SU-DHL-6 (cell line): ENCODE measurements around the gene PVALEF.

Experiments
- H2AFZ ChIP-seq: fragments of 200-600 bp; sonication (generic); 2 replicates; pipeline ENCODE4 v1.6.1; 2014; ENCODE audit warnings: low read depth, mild to moderate bottlenecking, moderate library complexity, mixed read lengths, antibody characterized with exemption, low read length; ENCODE audit not compliant: severe bottlenecking
- H3F3A ChIP-seq: fragments of 200-600 bp; shearing (Covaris generic); 2 replicates; pipeline ENCODE4 v1.6.0; 2016; ENCODE audit warnings: antibody characterized with exemption, mild to moderate bottlenecking; ENCODE audit not compliant: insufficient read depth
- H3K27ac ChIP-seq: fragments of 200-600 bp; sonication (generic); 2 replicates; pipeline ENCODE4 v1.5.1; 2016; ENCODE audit warnings: low read depth, mild to moderate bottlenecking, low read length, moderate library complexity, mixed read lengths
- H3K27me3 ChIP-seq: fragments of 200-600 bp; sonication (generic), shearing (Covaris generic); 2 replicates; pipeline ENCODE4 v1.6.0; 2014; ENCODE audit warnings: mild to moderate bottlenecking, low read length
- H3K36me3 ChIP-seq: fragments of 200-600 bp; sonication (generic); 2 replicates; pipeline ENCODE4 v1.6.1; 2014; ENCODE audit warnings: mild to moderate bottlenecking, low read length, mixed read lengths
- H3K4me2 ChIP-seq: fragments of 300-600, 200-600 bp; shearing (Covaris generic), sonication (generic); 2 replicates; pipeline ENCODE4 v1.6.0; 2014; ENCODE audit warnings: low read length, low read depth, mild to moderate bottlenecking; ENCODE audit not compliant: poor library complexity, severe bottlenecking
- H3K4me3 ChIP-seq: fragments of 200-600 bp; sonication (generic); 2 replicates; pipeline ENCODE4 v1.5.1; 2014; ENCODE audit warnings: antibody characterized with exemption, low read length, mild to moderate bottlenecking, mixed read lengths; ENCODE audit not compliant: insufficient read depth, poor library complexity, severe bottlenecking
- H3K79me2 ChIP-seq: fragments of 200-600 bp; sonication (generic); 2 replicates; pipeline ENCODE4 v1.6.1; 2014; ENCODE audit warnings: mild to moderate bottlenecking, low read length, moderate library complexity; ENCODE audit not compliant: insufficient read depth
- H3K9ac ChIP-seq: fragments of 200-600 bp; sonication (generic); 2 replicates; pipeline ENCODE4 v1.7.0; 2014; ENCODE audit warnings: mild to moderate bottlenecking, low read length
- H3K9me2 ChIP-seq: fragments of 200-600 bp; sonication (generic); replicated peaks from 2 replicates; pipeline ENCODE4 v1.6.1; 2014; ENCODE audit warnings: low read length; ENCODE audit not compliant: insufficient read depth
- H3K9me3 ChIP-seq: fragments of 200-600 bp; sonication (generic); 2 replicates; pipeline ENCODE4 v1.6.1; 2014; ENCODE audit warnings: low read length, mixed read lengths; ENCODE audit not compliant: insufficient read depth
- H4K20me1 ChIP-seq: fragments of 200-600 bp; sonication (generic); 2 replicates; pipeline ENCODE4 v1.6.1; 2014; ENCODE audit warnings: low read depth, mild to moderate bottlenecking, antibody characterized with exemption, low read length, moderate library complexity, mixed read lengths
- EZH2phosphoT487 ChIP-seq: fragments of 200-600 bp; sonication (generic), shearing (Covaris generic); conservative IDR thresholded peaks from 2 replicates; pipeline ENCODE4 v1.6.1; 2018; ENCODE audit warnings: mild to moderate bottlenecking, antibody characterized with exemption, low read length, moderate library complexity, mixed read lengths
- TF ChIP-seq, protein P1 (sequence below): fragments of 200-600 bp; sonication (generic); IDR thresholded peaks from one replicate; pipeline ENCODE4 v1.5.1; 2017; ENCODE audit warnings: antibody characterized with exemption, mild to moderate bottlenecking, low read length, moderate library complexity; ENCODE audit not compliant: insufficient read depth, poor library complexity, severe bottlenecking

The PVALEF gene

DNA sequence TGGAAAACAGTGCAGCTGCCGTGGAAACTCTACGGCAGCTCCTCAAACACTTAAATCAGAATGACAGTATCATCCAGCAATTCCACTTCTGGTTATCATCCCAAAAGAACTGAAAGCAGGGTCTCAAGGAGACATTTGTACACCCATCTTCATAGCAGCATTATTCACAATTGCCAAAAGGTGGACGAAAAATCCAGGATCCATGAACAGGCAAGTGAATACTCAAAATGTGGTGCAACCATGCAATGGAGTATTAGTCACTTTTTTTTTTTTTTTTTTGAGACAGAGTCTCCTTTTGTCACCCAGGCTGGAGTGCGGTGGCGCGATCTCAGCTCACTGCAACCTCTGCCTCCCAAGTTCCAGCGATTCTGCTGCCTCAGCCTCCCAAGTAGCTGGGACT is 11.4 kb downstream of the PVALEF start:
- H3K9me3 ChIP-seq = no peaks in the 10 kb centered on the region
- H3K9ac ChIP-seq = no peak overlapping the region
- TF ChIP-seq, protein P1, sequence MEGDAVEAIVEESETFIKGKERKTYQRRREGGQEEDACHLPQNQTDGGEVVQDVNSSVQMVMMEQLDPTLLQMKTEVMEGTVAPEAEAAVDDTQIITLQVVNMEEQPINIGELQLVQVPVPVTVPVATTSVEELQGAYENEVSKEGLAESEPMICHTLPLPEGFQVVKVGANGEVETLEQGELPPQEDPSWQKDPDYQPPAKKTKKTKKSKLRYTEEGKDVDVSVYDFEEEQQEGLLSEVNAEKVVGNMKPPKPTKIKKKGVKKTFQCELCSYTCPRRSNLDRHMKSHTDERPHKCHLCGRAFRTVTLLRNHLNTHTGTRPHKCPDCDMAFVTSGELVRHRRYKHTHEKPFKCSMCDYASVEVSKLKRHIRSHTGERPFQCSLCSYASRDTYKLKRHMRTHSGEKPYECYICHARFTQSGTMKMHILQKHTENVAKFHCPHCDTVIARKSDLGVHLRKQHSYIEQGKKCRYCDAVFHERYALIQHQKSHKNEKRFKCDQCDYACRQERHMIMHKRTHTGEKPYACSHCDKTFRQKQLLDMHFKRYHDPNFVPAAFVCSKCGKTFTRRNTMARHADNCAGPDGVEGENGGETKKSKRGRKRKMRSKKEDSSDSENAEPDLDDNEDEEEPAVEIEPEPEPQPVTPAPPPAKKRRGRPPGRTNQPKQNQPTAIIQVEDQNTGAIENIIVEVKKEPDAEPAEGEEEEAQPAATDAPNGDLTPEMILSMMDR = no peak
- TF ChIP-seq EZH2phosphoT487 = no peak
- H3K36me3 ChIP-seq = no peaks in the 10 kb centered on the region
- no peaks in the 10 kb centered on the region for H3F3A ChIP-seq
- no peak overlapping the region for H2AFZ ChIP-seq
- H3K4me3 ChIP-seq = no peak overlapping the region
- H3K4me2 ChIP-seq = no peak overlapping the region
- no peaks in the 10 kb centered on the region for H3K79me2 ChIP-seq
- no peaks in the 10 kb centered on the region for H4K20me1 ChIP-seq
- H3K27me3 ChIP-seq = no peaks in the 10 kb centered on the region
- H3K9me2 ChIP-seq = no peaks in the 10 kb centered on the region
- H3K27ac ChIP-seq = no peak overlapping the region

DNA sequence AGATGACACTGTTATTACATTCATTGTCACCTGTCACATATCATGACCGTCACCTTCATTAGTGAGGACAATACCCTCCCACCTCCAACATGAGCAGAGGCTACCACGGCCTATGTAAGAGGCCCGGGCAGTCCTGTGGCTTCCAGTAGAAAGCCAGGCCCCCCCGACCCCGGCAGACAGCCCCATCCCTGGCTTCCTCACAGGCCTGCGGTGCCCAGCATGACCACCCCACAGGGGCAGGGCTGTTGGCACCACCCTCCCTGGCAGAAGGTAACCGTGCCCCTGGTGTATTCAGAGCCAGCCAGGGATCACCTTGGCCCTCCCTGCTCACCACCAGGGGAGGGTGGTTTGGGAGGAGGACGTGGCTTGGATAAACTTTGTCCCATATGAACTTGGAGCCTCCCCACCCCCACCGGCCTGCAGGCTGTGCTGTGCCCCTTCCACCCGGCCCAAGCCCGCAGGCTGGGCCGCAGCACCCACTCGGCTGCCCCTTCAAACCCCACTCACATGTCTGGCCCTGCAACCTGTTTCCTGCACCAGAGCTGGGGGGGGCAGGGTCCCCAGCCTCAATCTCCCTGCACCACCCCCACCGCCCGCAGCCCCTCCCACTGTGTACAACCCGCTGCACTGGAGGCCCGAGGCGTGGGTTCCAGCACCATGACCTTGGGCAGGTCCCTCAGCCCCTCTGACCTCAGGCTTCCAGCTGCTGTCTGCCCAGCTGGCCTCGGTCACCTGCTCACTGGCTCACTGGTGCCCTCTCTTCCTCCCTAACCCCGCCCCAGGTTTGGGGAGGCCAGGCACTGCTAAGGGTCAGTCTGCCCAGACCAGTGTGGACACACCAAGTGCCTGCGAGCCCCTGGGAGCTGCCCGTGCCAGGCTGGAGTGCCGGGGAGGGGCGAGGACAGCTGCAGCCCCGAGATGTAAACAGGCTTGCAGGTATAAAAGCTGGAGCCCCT is 13.1 kb downstream of the PVALEF start:
- no peak overlapping the region for H3K9ac ChIP-seq
- no peaks in the 10 kb centered on the region for H3K79me2 ChIP-seq
- H3K27ac ChIP-seq = no peak overlapping the region
- H3K4me2 ChIP-seq = no peak overlapping the region
- no peaks in the 10 kb centered on the region for H3K9me2 ChIP-seq
- H3F3A ChIP-seq = no peaks in the 10 kb centered on the region
- TF ChIP-seq, protein P1 = no peak
- TF ChIP-seq EZH2phosphoT487 = no peak
- no peak overlapping the region for H3K4me3 ChIP-seq
- H3K27me3 ChIP-seq = no peaks in the 10 kb centered on the region
- H2AFZ ChIP-seq = no peak overlapping the region
- H3K36me3 ChIP-seq = no peaks in the 10 kb centered on the region
- no peaks in the 10 kb centered on the region for H3K9me3 ChIP-seq
- H4K20me1 ChIP-seq = no peaks in the 10 kb centered on the region

DNA sequence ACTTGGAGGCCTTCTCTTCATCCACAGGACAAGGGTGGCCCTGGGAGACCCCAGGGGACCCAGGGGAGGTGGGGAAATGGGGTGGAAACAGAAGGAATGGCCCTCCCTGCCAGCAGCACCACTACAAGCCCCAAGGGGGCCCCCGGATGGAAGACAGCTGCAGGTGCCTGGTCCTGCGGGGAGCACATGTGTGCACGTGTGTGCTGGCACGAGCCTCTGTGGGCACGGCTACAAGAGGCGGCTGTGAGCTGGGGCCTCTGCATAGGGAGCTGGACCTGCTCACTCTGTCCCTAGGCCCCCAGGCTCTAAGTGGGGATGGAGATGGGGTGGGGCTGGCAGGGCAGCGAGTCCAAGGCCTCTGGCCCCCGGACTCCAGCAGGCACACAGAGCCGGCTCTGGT is 13.9 kb downstream of the PVALEF start:
- Histone ChIP-seq H3F3A (no peaks in the 10 kb centered on the region), H3K36me3 (no peaks in the 10 kb centered on the region), H4K20me1 (no peaks in the 10 kb centered on the region), H3K4me3 (no peak overlapping the region), H3K79me2 (no peaks in the 10 kb centered on the region), H3K4me2 (no peak overlapping the region), H3K9me3 (no peaks in the 10 kb centered on the region), H3K27me3 (no peaks in the 10 kb centered on the region), H2AFZ (no peak overlapping the region), H3K9ac (no peak overlapping the region), H3K27ac (no peak overlapping the region), H3K9me2 (no peaks in the 10 kb centered on the region)
- TF ChIP-seq, protein P1 = no peak
